ENCODE results near the gene GPATCH2. TPM values are rescaled to one million over a fixed set of nuclear protein-coding genes. Genes with fewer than 3 reads are reported as not detected.

GPATCH2 gene
- 9.5 and 13.0 TPM in 2 replicates for total RNA-seq

DNA sequence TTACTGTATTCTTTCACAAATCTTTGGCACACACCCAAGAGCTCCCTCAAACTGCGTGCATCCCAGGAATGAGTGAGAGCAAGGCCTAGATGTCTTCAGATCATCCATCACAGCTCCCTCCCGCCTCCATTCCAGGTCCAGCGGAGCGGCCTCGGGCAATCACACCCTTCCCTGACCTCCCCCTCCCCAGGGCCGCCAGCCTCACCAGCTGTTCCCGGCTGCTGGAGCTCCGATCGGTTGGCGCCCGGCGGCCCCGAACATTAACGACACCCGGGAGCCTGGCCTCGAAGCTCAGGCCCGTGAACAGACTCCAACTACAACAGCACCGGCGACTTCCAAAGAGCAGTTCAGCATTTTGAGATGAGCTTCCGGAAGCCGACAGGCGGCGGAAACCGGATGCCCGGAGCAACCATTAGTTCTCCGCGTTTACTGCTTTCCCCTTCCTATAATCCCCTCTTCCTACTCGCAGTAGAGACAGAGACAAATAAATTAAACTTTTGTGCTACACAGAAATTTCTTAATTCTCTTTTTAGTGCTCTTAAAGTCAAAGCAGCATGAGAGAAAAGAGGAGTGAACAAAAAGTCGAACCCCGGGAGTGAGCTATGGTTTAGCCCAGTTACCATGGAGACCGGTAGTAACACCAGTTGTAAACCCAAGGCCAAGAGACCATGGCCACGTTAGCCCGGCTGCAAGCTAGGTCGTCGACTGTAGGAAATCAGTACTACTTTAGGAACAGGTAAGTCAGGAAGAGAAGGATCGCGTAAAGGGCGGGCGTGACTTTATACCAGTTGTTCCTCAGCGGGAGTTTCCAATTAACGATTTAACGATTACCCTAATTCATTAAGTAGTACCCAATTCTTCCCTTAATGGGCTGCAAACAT, at the start of gene GPATCH2, which contains the start of gene SPATA17:
Gene GPATCH2, minus strand, starts transcription at position 380 of the 881 bp plus-strand sequence. Its CDS starts 119 bp downstream, at position 261.
Gene SPATA17, plus strand, starts transcription at position 634 of the 881 bp plus-strand sequence. Its CDS starts 35 bp downstream, at position 669.
- TF ChIP-seq, protein P1, sequence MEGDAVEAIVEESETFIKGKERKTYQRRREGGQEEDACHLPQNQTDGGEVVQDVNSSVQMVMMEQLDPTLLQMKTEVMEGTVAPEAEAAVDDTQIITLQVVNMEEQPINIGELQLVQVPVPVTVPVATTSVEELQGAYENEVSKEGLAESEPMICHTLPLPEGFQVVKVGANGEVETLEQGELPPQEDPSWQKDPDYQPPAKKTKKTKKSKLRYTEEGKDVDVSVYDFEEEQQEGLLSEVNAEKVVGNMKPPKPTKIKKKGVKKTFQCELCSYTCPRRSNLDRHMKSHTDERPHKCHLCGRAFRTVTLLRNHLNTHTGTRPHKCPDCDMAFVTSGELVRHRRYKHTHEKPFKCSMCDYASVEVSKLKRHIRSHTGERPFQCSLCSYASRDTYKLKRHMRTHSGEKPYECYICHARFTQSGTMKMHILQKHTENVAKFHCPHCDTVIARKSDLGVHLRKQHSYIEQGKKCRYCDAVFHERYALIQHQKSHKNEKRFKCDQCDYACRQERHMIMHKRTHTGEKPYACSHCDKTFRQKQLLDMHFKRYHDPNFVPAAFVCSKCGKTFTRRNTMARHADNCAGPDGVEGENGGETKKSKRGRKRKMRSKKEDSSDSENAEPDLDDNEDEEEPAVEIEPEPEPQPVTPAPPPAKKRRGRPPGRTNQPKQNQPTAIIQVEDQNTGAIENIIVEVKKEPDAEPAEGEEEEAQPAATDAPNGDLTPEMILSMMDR (conservative IDR thresholded peaks at IDR 0.05; ENCODE audit: low read depth, low read length) = peak; percentile 34
- H3K4me3 ChIP-seq (ENCODE audit: low read depth, low read length) = peak within 1 kb of the TSS; percentile 85
- DNase-seq (ENCODE audit: low read depth) = peak; percentile 87

GRCh38 chr1:217674028-217674729, 43.3 kb upstream of the GPATCH2 start:
- DNase-seq (ENCODE audit: low read depth) = no peak
- TF ChIP-seq, protein P1 (conservative IDR thresholded peaks at IDR 0.05; ENCODE audit: low read depth, low read length) = no peak
- H3K4me3 ChIP-seq (ENCODE audit: low read depth, low read length) = no peak overlapping the region

- no peak overlapping the region for H3K4me3 ChIP-seq (ENCODE audit: low read depth, low read length)
- TF ChIP-seq, protein P1 (conservative IDR thresholded peaks at IDR 0.05; ENCODE audit: low read depth, low read length) = no peak
These were observed 42.5 kb upstream of the GPATCH2 start for GRCh38 chr1:217673387-217673786.

DNA sequence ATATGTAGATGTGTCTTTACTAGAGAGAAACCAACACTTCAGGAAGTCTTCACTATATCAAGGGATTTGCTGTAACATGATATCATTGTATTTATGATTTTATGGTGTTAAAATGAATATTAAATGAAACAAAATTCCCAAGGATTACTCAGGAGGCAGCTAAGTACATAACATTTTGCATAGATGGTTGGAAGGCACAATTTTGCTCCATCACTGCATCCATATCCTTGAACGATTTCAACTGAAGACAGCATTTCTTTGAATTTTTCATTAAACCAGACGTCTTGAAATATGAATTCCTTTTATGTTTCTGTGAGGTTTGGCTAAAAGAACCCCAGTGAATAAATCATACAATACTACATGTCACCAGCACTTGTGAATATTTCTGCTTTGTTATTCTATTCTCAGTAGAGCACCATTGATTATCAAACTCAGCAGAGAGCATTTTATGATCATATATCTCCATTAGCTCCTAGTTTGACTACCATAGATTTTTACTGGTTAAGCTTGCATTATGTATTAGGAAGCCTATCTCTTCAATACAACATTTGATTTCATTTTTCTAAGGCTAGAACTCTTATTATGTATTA, 37.6 kb upstream of the GPATCH2 start:
- no peak for DNase-seq (ENCODE audit: low read depth)
- TF ChIP-seq, protein P1 (conservative IDR thresholded peaks at IDR 0.05; ENCODE audit: low read depth, low read length) = no peak
- H3K4me3 ChIP-seq (ENCODE audit: low read depth, low read length) = no peak overlapping the region

More at GRCh38 chr1:217673387-217673786, 42.5 kb upstream of the GPATCH2 start:
- no peak for DNase-seq (ENCODE audit: low read depth)

- TF ChIP-seq, protein P1 (conservative IDR thresholded peaks at IDR 0.05; ENCODE audit: low read depth, low read length) = no peak
- no peak overlapping the region for H3K4me3 ChIP-seq (ENCODE audit: low read depth, low read length)
- no peak for DNase-seq (ENCODE audit: low read depth)
These were observed 30.5 kb upstream of the GPATCH2 start for GRCh38 chr1:217661407-217661806.

- TF ChIP-seq, protein P1 (conservative IDR thresholded peaks at IDR 0.05; ENCODE audit: low read depth, low read length) = peak; percentile 66
- H3K4me3 ChIP-seq (ENCODE audit: low read depth, low read length) = peak overlapping the region; percentile 22
- DNase-seq (ENCODE audit: low read depth) = peak; percentile 81
These were observed 29.6 kb upstream of the GPATCH2 start for GRCh38 chr1:217660353-217661062.
